ENCODE results near the gene NDNF. TPM values are rescaled to one million over a fixed set of nuclear protein-coding genes. Genes with fewer than 3 reads are reported as not detected.

Gene NDNF
- total and polyA plus RNA-seq, 9 of the 15 experiments (the other 6 are each of a cell fraction or from before 2014, with no cell fraction given): not detected

GRCh38 chr4:120995266-120996010 is 76.9 kb downstream of the NDNF start (continued):
- TF ChIP-seq, protein P1, sequence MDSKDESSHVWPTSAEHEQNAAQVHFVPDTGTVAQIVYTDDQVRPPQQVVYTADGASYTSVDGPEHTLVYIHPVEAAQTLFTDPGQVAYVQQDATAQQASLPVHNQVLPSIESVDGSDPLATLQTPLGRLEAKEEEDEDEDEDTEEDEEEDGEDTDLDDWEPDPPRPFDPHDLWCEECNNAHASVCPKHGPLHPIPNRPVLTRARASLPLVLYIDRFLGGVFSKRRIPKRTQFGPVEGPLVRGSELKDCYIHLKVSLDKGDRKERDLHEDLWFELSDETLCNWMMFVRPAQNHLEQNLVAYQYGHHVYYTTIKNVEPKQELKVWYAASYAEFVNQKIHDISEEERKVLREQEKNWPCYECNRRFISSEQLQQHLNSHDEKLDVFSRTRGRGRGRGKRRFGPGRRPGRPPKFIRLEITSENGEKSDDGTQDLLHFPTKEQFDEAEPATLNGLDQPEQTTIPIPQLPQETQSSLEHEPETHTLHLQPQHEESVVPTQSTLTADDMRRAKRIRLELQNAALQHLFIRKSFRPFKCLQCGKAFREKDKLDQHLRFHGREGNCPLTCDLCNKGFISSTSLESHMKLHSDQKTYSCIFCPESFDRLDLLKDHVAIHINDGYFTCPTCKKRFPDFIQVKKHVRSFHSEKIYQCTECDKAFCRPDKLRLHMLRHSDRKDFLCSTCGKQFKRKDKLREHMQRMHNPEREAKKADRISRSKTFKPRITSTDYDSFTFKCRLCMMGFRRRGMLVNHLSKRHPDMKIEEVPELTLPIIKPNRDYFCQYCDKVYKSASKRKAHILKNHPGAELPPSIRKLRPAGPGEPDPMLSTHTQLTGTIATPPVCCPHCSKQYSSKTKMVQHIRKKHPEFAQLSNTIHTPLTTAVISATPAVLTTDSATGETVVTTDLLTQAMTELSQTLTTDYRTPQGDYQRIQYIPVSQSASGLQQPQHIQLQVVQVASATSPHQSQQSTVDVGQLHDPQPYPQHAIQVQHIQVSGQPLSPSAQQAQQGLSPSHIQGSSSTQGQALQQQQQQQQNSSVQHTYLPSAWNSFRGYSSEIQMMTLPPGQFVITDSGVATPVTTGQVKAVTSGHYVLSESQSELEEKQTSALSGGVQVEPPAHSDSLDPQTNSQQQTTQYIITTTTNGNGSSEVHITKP (IDR thresholded peaks at IDR 0.05; ENCODE audit: partially characterized antibody): no peak
- no peak for TF ChIP-seq HLTF (IDR thresholded peaks at IDR 0.05)
- TF ChIP-seq HCFC1 (IDR thresholded peaks at IDR 0.05; ENCODE audit: low read depth, low read length): no peak
- TF ChIP-seq MEIS2 (IDR thresholded peaks at IDR 0.05; ENCODE audit: partially characterized antibody): no peak
- TF ChIP-seq HNRNPUL1 (IDR thresholded peaks at IDR 0.05; ENCODE audit: low read length): no peak
- no peak for TF ChIP-seq KLF10 (CRISPR knock-in tag; IDR thresholded peaks at IDR 0.05)
- TF ChIP-seq GABPA (tag; conservative IDR thresholded peaks at IDR 0.05; ENCODE audit: low read depth): no peak
- no peak for TF ChIP-seq ZNF592 (IDR thresholded peaks at IDR 0.05)
- TF ChIP-seq ILK (tag; IDR thresholded peaks at IDR 0.05; ENCODE audit: borderline replicate concordance, low read depth): no peak
- TF ChIP-seq, protein P2, sequence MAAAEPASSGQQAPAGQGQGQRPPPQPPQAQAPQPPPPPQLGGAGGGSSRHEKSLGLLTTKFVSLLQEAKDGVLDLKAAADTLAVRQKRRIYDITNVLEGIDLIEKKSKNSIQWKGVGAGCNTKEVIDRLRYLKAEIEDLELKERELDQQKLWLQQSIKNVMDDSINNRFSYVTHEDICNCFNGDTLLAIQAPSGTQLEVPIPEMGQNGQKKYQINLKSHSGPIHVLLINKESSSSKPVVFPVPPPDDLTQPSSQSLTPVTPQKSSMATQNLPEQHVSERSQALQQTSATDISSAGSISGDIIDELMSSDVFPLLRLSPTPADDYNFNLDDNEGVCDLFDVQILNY (CRISPR knock-in tag; IDR thresholded peaks at IDR 0.05): no peak
- TF ChIP-seq ZNF764 (CRISPR knock-in tag; IDR thresholded peaks at IDR 0.05; ENCODE audit: low read depth): no peak

All from K562 (cell line).